ENCODE data around the gene DRG2. TPM values are rescaled to one million over a fixed set of nuclear protein-coding genes. Genes with fewer than 3 reads are reported as not detected.

Gene DRG2
- polyA plus RNA-seq, 2 donors: 29.8 to 35.0 TPM

- Histone ChIP-seq H3K4me1 (ENCODE audit: control insufficient read depth in 2 of 2, insufficient read depth in 2 of 2, low read length in 1 of 2) (no peaks in the 10 kb centered on the region), H3K9me3 (ENCODE audit: control insufficient read depth in 2 of 2, insufficient read depth in 1 of 2, low read depth in 1 of 2, low read length in 1 of 2) (no peaks in the 10 kb centered on the region), H3K36me3 (ENCODE audit: control insufficient read depth in 2 of 2, insufficient read depth in 2 of 2, low read length in 1 of 2) (peaks cover 33 to 69% of the 10 kb centered on the region in 2 donors), H3K27me3 (ENCODE audit: control insufficient read depth in 1 of 2, insufficient read depth in 2 of 2, low read length in 2 of 2) (no peaks in the 10 kb centered on the region), H3K4me3 (ENCODE audit: low read depth in 1 of 2, low read length in 2 of 2) (no peak overlapping the region), H3K27ac (ENCODE audit: low read depth in 2 of 2, low read length in 1 of 2) (no peak overlapping the region)
- 79 to 83% methylated on average over 10 of the region's 10 CpGs for WGBS, 2 donors
Observed at GRCh38 chr17:18100616-18101015, 12.9 kb downstream of the DRG2 start.

GRCh38 chr17:18101828-18102227 is 14.1 kb downstream of the DRG2 start:
- H3K9me3 ChIP-seq (ENCODE audit: control insufficient read depth in 2 of 2, insufficient read depth in 1 of 2, low read depth in 1 of 2, low read length in 1 of 2): no peaks in the 10 kb centered on the region
- H3K27me3 ChIP-seq (ENCODE audit: control insufficient read depth in 1 of 2, insufficient read depth in 2 of 2, low read length in 2 of 2): no peaks in the 10 kb centered on the region
- no peaks in the 10 kb centered on the region for H3K4me1 ChIP-seq (ENCODE audit: control insufficient read depth in 2 of 2, insufficient read depth in 2 of 2, low read length in 1 of 2)
- no peak overlapping the region for H3K4me3 ChIP-seq (ENCODE audit: low read depth in 1 of 2, low read length in 2 of 2)
- no peak overlapping the region for H3K27ac ChIP-seq (ENCODE audit: low read depth in 2 of 2, low read length in 1 of 2)
- WGBS, 2 donors: 87 to 94% methylated on average over 9 of the region's 9 CpGs
- H3K36me3 ChIP-seq (ENCODE audit: control insufficient read depth in 2 of 2, insufficient read depth in 2 of 2, low read length in 1 of 2): peaks cover 39 to 74% of the 10 kb centered on the region in 2 donors

- Histone ChIP-seq H3K27me3 (ENCODE audit: control insufficient read depth in 1 of 2, insufficient read depth in 2 of 2, low read length in 2 of 2) (no peaks in the 10 kb centered on the region), H3K36me3 (ENCODE audit: control insufficient read depth in 2 of 2, insufficient read depth in 2 of 2, low read length in 1 of 2) (peaks cover 33 to 72% of the 10 kb centered on the region in 2 donors), H3K4me3 (ENCODE audit: low read depth in 1 of 2, low read length in 2 of 2) (no peak overlapping the region), H3K4me1 (ENCODE audit: control insufficient read depth in 2 of 2, insufficient read depth in 2 of 2, low read length in 1 of 2) (no peaks in the 10 kb centered on the region), H3K27ac (ENCODE audit: low read depth in 2 of 2, low read length in 1 of 2) (no peak overlapping the region), H3K9me3 (ENCODE audit: control insufficient read depth in 2 of 2, insufficient read depth in 1 of 2, low read depth in 1 of 2, low read length in 1 of 2) (no peaks in the 10 kb centered on the region)
- 79 to 80% methylated on average over 3 of the region's 3 CpGs for WGBS, 2 donors
Observed at GRCh38 chr17:18102640-18103039, 14.9 kb downstream of the DRG2 start.

GRCh38 chr17:18105027-18105426 is 17.3 kb downstream of the DRG2 start:
- Histone ChIP-seq H3K36me3 (ENCODE audit: control insufficient read depth in 2 of 2, insufficient read depth in 2 of 2, low read length in 1 of 2) (peaks cover 25 to 51% of the 10 kb centered on the region in 2 donors), H3K4me3 (ENCODE audit: low read depth in 1 of 2, low read length in 2 of 2) (no peak overlapping the region), H3K4me1 (ENCODE audit: control insufficient read depth in 2 of 2, insufficient read depth in 2 of 2, low read length in 1 of 2) (no peaks in the 10 kb centered on the region), H3K27ac (ENCODE audit: low read depth in 2 of 2, low read length in 1 of 2) (no peak overlapping the region), H3K9me3 (ENCODE audit: control insufficient read depth in 2 of 2, insufficient read depth in 1 of 2, low read depth in 1 of 2, low read length in 1 of 2) (no peaks in the 10 kb centered on the region), H3K27me3 (ENCODE audit: control insufficient read depth in 1 of 2, insufficient read depth in 2 of 2, low read length in 2 of 2) (no peaks in the 10 kb centered on the region)
- 80 to 96% methylated on average over 3 of the region's 3 CpGs for WGBS, 2 donors

GRCh38 chr17:18105595-18105994 is 17.8 kb downstream of the DRG2 start:
- no peak overlapping the region for H3K27ac ChIP-seq (ENCODE audit: low read depth in 2 of 2, low read length in 1 of 2)
- WGBS, 2 donors: 86 to 90% methylated on average over 6 of the region's 6 CpGs
- H3K9me3 ChIP-seq (ENCODE audit: control insufficient read depth in 2 of 2, insufficient read depth in 1 of 2, low read depth in 1 of 2, low read length in 1 of 2): no peaks in the 10 kb centered on the region
- no peaks in the 10 kb centered on the region for H3K4me1 ChIP-seq (ENCODE audit: control insufficient read depth in 2 of 2, insufficient read depth in 2 of 2, low read length in 1 of 2)
- H3K36me3 ChIP-seq (ENCODE audit: control insufficient read depth in 2 of 2, insufficient read depth in 2 of 2, low read length in 1 of 2): peaks cover 21 to 48% of the 10 kb centered on the region in 2 donors
- H3K4me3 ChIP-seq (ENCODE audit: low read depth in 1 of 2, low read length in 2 of 2): no peak overlapping the region
- H3K27me3 ChIP-seq (ENCODE audit: control insufficient read depth in 1 of 2, insufficient read depth in 2 of 2, low read length in 2 of 2): no peaks in the 10 kb centered on the region

GRCh38 chr17:18106211-18106610 is 18.5 kb downstream of the DRG2 start:
- Histone ChIP-seq H3K4me1 (ENCODE audit: control insufficient read depth in 2 of 2, insufficient read depth in 2 of 2, low read length in 1 of 2) (no peaks in the 10 kb centered on the region), H3K27me3 (ENCODE audit: control insufficient read depth in 1 of 2, insufficient read depth in 2 of 2, low read length in 2 of 2) (no peaks in the 10 kb centered on the region), H3K4me3 (ENCODE audit: low read depth in 1 of 2, low read length in 2 of 2) (no peak overlapping the region), H3K36me3 (ENCODE audit: control insufficient read depth in 2 of 2, insufficient read depth in 2 of 2, low read length in 1 of 2) (peaks cover 16 to 42% of the 10 kb centered on the region in 2 donors), H3K9me3 (ENCODE audit: control insufficient read depth in 2 of 2, insufficient read depth in 1 of 2, low read depth in 1 of 2, low read length in 1 of 2) (no peaks in the 10 kb centered on the region), H3K27ac (ENCODE audit: low read depth in 2 of 2, low read length in 1 of 2) (no peak overlapping the region)
- WGBS, 2 donors: 85 to 94% methylated on average over 9 of the region's 9 CpGs

- Histone ChIP-seq H3K36me3 (ENCODE audit: control insufficient read depth in 2 of 2, insufficient read depth in 2 of 2, low read length in 1 of 2) (peaks cover 14 to 33% of the 10 kb centered on the region in 2 donors), H3K4me3 (ENCODE audit: low read depth in 1 of 2, low read length in 2 of 2) (no peak overlapping the region), H3K4me1 (ENCODE audit: control insufficient read depth in 2 of 2, insufficient read depth in 2 of 2, low read length in 1 of 2) (no peaks in the 10 kb centered on the region), H3K27me3 (ENCODE audit: control insufficient read depth in 1 of 2, insufficient read depth in 2 of 2, low read length in 2 of 2) (no peaks in the 10 kb centered on the region), H3K27ac (ENCODE audit: low read depth in 2 of 2, low read length in 1 of 2) (no peak overlapping the region), H3K9me3 (ENCODE audit: control insufficient read depth in 2 of 2, insufficient read depth in 1 of 2, low read depth in 1 of 2, low read length in 1 of 2) (no peaks in the 10 kb centered on the region)
- WGBS, 2 donors: 84 to 92% methylated on average over 14 of the region's 14 CpGs
Observed at GRCh38 chr17:18107061-18107790, 19.5 kb downstream of the DRG2 start.

- H3K36me3 ChIP-seq (ENCODE audit: control insufficient read depth in 2 of 2, insufficient read depth in 2 of 2, low read length in 1 of 2): peaks cover 14 to 29% of the 10 kb centered on the region in 2 donors
- no peaks in the 10 kb centered on the region for H3K4me1 ChIP-seq (ENCODE audit: control insufficient read depth in 2 of 2, insufficient read depth in 2 of 2, low read length in 1 of 2)
- no peak overlapping the region for H3K27ac ChIP-seq (ENCODE audit: low read depth in 2 of 2, low read length in 1 of 2)
- H3K4me3 ChIP-seq (ENCODE audit: low read depth in 1 of 2, low read length in 2 of 2): no peak overlapping the region
- no peaks in the 10 kb centered on the region for H3K9me3 ChIP-seq (ENCODE audit: control insufficient read depth in 2 of 2, insufficient read depth in 1 of 2, low read depth in 1 of 2, low read length in 1 of 2)
- 71 to 83% methylated on average over 6 of the region's 6 CpGs for WGBS, 2 donors
- no peaks in the 10 kb centered on the region for H3K27me3 ChIP-seq (ENCODE audit: control insufficient read depth in 1 of 2, insufficient read depth in 2 of 2, low read length in 2 of 2)
Observed at GRCh38 chr17:18107971-18108370, 20.2 kb downstream of the DRG2 start.

- Histone ChIP-seq H3K9me3 (ENCODE audit: control insufficient read depth in 2 of 2, insufficient read depth in 1 of 2, low read depth in 1 of 2, low read length in 1 of 2) (no peaks in the 10 kb centered on the region), H3K4me1 (ENCODE audit: control insufficient read depth in 2 of 2, insufficient read depth in 2 of 2, low read length in 1 of 2) (no peaks in the 10 kb centered on the region), H3K4me3 (ENCODE audit: low read depth in 1 of 2, low read length in 2 of 2) (no peak within 1 kb of the TSS), H3K27me3 (ENCODE audit: control insufficient read depth in 1 of 2, insufficient read depth in 2 of 2, low read length in 2 of 2) (no peaks in the 10 kb centered on the region), H3K36me3 (ENCODE audit: control insufficient read depth in 2 of 2, insufficient read depth in 2 of 2, low read length in 1 of 2) (peaks cover 12 to 29% of the 10 kb centered on the region in 2 donors), H3K27ac (ENCODE audit: low read depth in 2 of 2, low read length in 1 of 2) (no peak within 1 kb of the TSS)
- WGBS, 2 donors: 69 to 75% methylated on average over 17 of the region's 17 CpGs
Observed at GRCh38 chr17:18108401-18109312, 20.9 kb downstream of the DRG2 start, which contains the start of gene MYO15A. Gene MYO15A (plus strand): TSS chr17:18108756. CDS start chr17:18118801, 10,045 bp downstream.

All from esophagus (tissue), 2 donors.